22Rv1 (cell line): Measurements from ENCODE around the gene BDKRB1.

Experiments used
- H3K27ac ChIP-seq: fragments of 450-650 bp; 2 replicates; pipeline ENCODE4 v1.5.1; 2017
- CTCF ChIP-seq: fragments of 450-650 bp; IDR thresholded peaks from 2 replicates; pipeline ENCODE4 v1.5.1; 2017; ENCODE audit warnings: mild to moderate bottlenecking
- ZFX ChIP-seq: fragments of 450-650 bp; IDR thresholded peaks from 2 replicates; pipeline ENCODE4 v1.6.1; 2017; ENCODE audit warnings: antibody characterized with exemption, borderline replicate concordance

BDKRB1 gene

DNA sequence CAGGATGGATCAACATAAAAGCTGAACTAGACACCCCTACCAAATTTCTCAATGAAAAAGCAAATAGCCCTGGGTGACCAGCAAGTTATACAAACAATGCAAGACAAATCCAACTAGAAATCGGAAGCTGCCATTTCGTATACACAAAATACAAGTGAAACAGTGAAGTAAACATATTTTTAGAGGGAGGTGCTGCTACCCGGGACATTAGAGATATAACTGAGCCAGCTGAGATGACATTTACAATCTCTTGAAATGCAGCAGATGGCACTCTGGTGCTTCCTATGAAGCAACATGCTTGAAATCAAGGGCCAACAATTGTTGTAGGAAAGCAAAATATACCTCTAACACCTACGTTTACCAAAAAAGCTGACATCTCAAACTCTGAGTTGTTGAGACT is 25.5 kb downstream of the BDKRB1 start:
- no peak overlapping the region for H3K27ac ChIP-seq
- TF ChIP-seq ZFX (no peak), CTCF (no peak; the same call in 1 of the 2 replicates)

- TF ChIP-seq CTCF (no peak), ZFX (no peak)
- no peak overlapping the region for H3K27ac ChIP-seq
Observed at GRCh38 chr14:96284008-96284407, 28.0 kb downstream of the BDKRB1 start.

GRCh38 chr14:96284430-96284829 is 28.4 kb downstream of the BDKRB1 start:
- TF ChIP-seq ZFX (no peak), CTCF (no peak)
- H3K27ac ChIP-seq = no peak overlapping the region

GRCh38 chr14:96285667-96286066 is 29.7 kb downstream of the BDKRB1 start:
- TF ChIP-seq CTCF (no peak), ZFX (no peak)
- H3K27ac ChIP-seq = no peak overlapping the region

GRCh38 chr14:96286251-96286650 is 30.2 kb downstream of the BDKRB1 start:
- TF ChIP-seq ZFX = no peak
- no peak for TF ChIP-seq CTCF
- no peak overlapping the region for H3K27ac ChIP-seq

- TF ChIP-seq CTCF (no peak), ZFX (no peak)
- H3K27ac ChIP-seq = no peak overlapping the region
Observed at GRCh38 chr14:96287856-96288255, 31.8 kb downstream of the BDKRB1 start.

DNA sequence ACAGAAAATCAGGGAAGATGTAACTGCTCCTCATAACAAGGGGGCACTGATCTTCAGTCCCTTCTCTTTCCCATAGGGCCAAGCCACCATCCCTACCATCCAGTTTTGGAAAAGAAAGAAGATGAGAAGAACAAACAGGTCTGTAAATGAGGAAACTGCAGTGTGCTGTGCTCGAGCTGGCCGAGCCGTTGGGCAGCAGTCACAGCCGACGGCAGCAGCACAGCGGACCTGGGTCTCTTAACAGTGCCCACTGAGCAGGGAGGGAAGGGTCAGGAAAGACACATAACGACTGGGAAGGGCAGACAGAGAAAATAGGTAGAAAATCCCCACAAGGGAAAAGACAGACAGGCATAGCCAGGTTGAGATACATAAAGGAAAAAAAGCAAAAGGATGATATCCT is 38.2 kb downstream of the BDKRB1 start:
- TF ChIP-seq ZFX (no peak), CTCF (no peak)
- no peak overlapping the region for H3K27ac ChIP-seq
